SH-SY5Y (cell line): ENCODE measurements around the gene LDB2.

Experiments used
- GATA2 ChIP-seq: IDR thresholded peaks from 2 replicates; pipeline ENCODE4 v1.6.1; 2011; ENCODE audit warnings: mild to moderate bottlenecking, low read depth, low read length
- GATA3 ChIP-seq: IDR thresholded peaks from 2 replicates; pipeline ENCODE4 v1.6.1; 2011; ENCODE audit warnings: low read depth, mild to moderate bottlenecking, low read length, moderate library complexity

Gene LDB2

DNA sequence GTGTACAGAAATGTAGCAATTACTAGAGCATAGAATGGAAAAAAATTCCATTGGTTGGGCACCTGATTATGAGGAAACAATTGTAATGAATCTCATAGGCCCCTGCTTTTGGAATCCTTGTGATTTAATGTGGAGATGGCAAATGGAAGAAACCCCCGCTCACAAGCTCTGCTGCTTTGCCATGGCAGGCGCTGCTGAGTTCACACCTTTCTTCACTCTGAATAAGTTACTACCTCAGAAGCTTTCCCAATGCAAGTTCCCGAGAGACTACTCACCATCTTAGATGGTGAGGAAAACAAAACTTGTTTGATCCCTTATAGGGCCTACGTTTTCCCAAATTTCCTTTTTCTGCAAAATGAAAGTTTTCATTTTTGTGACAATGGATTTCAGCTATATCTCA, 405.6 kb downstream of the LDB2 start:
- TF ChIP-seq GATA3: no peak
- no peak for TF ChIP-seq GATA2

DNA sequence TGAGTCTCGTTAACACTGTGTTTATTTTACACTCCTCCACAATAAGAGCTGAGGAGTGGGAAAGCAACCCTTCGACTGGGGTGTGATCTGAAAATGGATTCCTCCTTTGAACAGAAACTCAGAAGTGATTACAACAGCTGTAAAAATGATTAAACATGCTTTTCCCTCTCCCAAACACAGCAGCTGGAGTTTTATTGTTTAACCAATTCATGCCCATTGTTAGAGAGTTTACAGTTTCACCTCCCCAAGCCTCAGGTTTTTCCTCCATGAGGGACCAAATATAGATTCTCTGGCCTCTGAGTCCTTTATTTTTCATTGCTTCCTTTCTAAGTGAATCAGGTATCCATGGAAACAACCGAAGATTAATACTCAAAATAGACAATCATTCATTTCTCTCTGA, 409.2 kb downstream of the LDB2 start:
- TF ChIP-seq GATA2 (no peak), GATA3 (no peak)

DNA sequence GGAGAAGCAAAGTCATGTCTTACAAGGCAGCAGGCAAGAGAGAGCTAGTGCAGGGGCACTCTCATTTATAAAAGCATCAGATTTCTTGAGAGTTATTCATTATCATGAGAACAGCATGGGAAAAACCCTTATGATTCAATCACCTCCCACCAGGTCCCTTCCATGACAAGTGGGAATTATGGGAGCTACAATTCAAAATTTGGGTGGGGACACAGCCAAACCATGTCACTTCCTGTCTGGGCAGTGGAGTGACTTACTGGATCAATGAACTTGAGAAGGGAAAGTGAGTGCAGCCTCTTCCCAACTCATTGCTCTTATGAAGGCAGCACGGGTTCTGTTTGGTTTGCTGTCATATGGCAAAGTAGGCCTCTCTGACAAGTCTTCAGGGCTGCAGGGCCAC, 410.4 kb downstream of the LDB2 start:
- TF ChIP-seq GATA2: no peak
- TF ChIP-seq GATA3: no peak

DNA sequence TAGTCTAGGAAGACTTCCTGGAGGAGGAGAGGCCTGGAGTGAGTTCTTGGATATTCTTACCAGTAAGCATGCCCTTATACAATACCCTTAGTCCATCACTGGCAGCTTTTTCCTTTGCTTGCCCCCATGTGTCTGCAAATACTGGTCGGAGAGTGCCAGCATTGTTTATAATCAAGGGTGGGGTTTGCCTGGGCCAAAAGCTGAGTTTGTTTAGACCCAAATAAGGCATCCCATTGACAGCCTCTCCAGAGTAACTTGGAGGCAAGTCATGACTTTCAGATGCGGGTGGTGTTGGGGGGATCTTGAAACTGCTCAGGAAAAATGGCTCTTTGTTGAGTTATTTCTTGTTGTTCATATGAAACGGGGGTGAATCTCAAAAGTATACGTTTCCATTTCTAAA, 413.7 kb downstream of the LDB2 start:
- TF ChIP-seq GATA2: no peak
- no peak for TF ChIP-seq GATA3

DNA sequence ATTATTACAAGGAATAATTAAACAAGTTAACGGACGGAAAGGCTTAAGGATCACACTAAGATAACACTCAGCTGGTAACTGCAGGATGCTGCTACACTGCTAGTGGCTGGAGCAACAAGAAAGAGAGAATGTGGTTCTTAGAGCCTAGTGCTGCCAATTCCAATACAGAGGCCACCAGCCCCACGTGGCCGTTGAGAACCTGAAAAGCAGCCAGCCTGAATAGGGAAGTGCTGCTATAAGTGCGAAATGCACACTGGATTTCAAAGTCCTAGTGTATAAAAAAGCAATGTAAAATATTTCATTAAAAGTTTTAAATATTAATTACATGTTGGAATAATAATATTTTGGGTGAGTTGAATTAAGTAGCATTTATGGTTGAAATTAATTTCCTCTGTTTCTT, 414.9 kb downstream of the LDB2 start:
- TF ChIP-seq GATA2: no peak
- no peak for TF ChIP-seq GATA3

DNA sequence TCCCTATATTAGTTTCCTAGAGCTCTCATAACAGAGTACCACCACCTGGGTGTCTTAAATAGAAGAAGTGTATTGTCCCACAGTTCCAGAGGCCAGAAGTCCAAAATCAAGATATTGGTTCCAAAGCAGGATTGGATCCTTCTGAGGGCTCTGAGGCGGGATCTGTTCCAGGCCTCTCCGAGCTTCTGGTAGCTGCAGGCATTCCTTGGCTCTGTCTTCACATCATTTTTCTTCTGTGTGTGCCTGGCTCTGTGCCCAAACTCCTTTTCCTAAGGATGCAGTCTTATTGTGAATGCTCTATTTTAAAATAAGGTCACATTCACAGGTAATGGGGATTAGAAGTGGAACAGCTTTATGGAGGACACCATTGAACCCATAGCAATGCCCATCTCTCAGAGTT, 418.4 kb downstream of the LDB2 start:
- TF ChIP-seq GATA3 (no peak), GATA2 (no peak)

DNA sequence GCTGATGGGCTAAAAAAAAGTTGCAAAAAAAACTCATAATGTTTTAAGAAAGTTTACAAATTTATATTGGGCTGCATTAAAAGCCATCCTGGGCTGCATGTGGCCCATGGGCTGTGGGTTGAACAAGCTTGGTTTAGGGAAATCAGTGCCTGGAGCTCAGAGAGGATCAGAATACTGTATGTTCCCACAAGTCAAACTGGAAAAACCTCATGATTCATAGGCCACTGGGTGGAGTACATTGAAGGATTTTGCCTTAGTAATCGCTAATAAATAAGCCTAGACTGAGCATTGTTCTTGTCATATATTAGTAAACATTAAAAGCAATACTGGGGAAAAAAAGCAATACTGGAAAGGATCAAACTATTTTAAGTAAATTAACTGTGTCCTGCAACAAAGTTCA, 425.9 kb downstream of the LDB2 start:
- no peak for TF ChIP-seq GATA2
- TF ChIP-seq GATA3: no peak

DNA sequence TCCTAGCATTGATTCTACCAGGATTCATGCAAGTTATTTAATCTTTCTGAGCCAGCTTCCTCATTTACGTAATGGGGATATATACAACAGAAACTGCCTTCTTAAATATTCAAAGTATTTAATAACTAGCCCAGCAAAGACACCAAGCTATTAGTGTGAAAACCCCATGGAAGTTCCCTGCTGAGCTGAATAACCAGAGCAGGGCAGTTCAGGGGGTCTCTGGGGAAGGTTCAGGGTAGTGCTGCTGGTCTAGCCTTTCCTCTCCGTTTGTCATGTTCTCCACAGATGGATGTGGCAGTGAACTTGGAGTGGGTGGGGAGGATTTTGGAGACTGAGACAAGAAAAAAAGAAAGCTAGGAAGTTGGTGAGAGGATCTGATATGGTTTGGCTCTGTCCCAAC, 431.4 kb downstream of the LDB2 start:
- TF ChIP-seq GATA3 (no peak), GATA2 (no peak)

DNA sequence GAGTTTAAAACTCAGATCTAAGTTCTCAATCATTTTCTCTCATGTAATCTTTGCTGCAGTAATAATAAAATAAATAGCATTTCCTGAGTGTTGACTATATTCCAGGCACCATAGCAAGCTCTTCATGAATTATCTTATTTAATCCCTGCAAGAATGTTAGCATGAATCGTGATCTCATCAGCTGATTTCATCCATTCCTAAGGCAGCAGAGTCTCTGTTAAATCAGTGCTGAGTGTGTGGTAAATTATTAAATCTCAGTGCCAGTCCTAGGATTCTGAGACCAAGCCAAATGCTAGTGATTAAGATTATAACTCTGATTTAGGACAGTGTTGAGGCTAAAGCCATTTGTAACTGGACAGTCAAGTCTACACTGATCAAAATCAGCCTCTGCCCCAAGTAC, 431.9 kb downstream of the LDB2 start:
- TF ChIP-seq GATA3 (no peak), GATA2 (no peak)

DNA sequence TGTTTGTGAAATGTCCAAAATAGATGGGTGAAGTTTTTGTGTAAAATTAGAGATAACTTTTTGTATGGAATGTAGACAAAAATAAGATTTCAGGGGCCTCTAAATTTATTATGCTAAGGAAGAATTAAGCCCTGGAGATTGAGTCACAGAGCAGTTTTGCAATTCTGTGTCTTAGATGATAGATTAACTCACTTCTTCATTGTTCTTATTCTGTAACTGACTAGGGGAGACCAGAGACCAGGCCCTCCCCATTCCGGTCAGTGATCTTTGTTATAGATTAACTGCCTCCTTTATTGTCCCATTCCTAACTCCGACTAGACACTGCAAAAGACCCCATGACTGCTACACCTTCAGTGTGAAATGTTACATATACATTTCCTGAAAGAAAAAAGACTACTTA, 433.8 kb downstream of the LDB2 start:
- TF ChIP-seq GATA3: no peak
- no peak for TF ChIP-seq GATA2

DNA sequence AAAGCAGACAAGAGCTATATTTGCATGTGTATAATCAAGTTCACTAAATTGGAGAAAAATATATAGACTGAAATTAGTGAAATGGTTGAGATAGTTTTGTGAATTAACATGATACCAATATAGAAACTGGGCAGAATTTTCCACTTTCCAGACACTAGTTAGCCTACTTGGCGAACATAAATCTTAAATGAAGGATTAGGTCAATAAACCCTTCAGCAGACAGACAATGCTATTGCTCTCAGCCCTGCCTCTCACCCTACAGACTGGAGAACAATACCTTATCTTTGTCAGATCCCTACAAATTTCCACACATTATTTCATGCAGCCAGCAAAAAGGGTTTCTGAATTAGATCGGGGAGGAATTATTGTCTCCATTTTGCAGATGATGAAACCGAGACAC, 435.8 kb downstream of the LDB2 start:
- TF ChIP-seq GATA3 (no peak), GATA2 (no peak)

DNA sequence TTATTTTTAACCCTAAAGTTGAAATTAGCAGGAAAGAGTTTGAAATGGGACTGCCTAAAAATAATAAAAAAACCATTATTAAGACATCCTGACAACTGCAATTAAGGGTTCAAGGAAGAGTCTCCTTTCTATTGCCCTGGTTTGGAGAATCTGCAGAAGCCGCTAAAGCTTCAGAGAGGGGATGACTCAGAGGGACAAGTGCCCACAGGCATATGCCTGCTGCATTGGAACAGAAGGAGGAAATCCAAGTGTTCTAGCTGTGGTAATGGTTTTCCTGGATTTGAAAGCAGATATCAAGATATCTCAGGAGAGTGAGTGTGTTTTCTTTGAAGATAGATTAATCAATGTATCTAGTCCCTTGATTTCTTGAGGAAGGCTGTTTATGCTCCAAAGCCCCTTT, 437.1 kb downstream of the LDB2 start:
- TF ChIP-seq GATA3: no peak
- no peak for TF ChIP-seq GATA2

DNA sequence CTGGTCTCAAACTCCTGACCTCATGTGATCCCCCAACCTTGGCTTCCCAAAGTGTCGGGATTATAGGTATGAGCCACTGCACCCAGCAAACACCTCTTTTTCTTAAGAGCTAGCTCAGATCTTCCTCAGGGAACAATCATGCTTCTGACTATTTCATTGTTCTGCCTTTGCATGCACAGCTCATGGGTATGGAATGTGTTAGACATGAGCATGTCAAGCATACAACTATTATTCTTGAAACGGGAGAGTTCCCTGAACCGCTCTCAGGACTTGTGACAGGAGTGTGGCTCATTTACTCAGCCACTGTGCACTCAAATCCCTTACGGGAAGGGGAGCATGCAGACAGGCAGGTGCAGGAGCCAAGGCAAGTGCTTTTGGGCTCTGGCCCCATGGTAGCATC, 440.5 kb downstream of the LDB2 start:
- TF ChIP-seq GATA3 (no peak), GATA2 (no peak)
